HG03066 (cell line): Measurements from ENCODE around the gene SCART1.
"Not testable (repeated sequence)": the region's sequence is repeated elsewhere in the genome, so short reads cannot be mapped to it uniquely, and the experiment has no call there.

Experiments
- ATAC-seq: cut with Tn5 transposase; IDR thresholded peaks from one replicate; pipeline ENCODE4 v1.9.1; 2021; ENCODE audit warnings: low read depth; ENCODE audit not compliant: unreplicated experiment

SCART1 gene

GRCh38 chr10:133453516-133454203, at the start of gene SCART1:
Gene SCART1, plus strand, starts transcription at chr10:133453945. Its CDS starts 53 bp downstream, at chr10:133453998.
- no peak for ATAC-seq

- no peak for ATAC-seq
These were observed 48.5 kb upstream of the SCART1 start for GRCh38 chr10:133405272-133405671.

- no peak for ATAC-seq
These were observed 47.8 kb upstream of the SCART1 start for GRCh38 chr10:133405844-133406527.

- no peak for ATAC-seq
These were observed 42.0 kb upstream of the SCART1 start for GRCh38 chr10:133411523-133412380.

GRCh38 chr10:133412381-133412711, 41.4 kb upstream of the SCART1 start:
- ATAC-seq = no peak

- ATAC-seq = not testable (repeated sequence)
These were observed 39.3 kb upstream of the SCART1 start for GRCh38 chr10:133414401-133414800.

- ATAC-seq = no peak
These were observed 38.0 kb upstream of the SCART1 start for GRCh38 chr10:133415752-133416151.

- no peak for ATAC-seq
These were observed 35.3 kb upstream of the SCART1 start for GRCh38 chr10:133418289-133418993.

- ATAC-seq = no peak
These were observed 34.4 kb upstream of the SCART1 start for GRCh38 chr10:133419211-133419950.

GRCh38 chr10:133420028-133420427, 33.7 kb upstream of the SCART1 start:
- no peak for ATAC-seq

GRCh38 chr10:133420579-133420978, 33.2 kb upstream of the SCART1 start:
- ATAC-seq = no peak

- ATAC-seq = no peak
These were observed 32.2 kb upstream of the SCART1 start for GRCh38 chr10:133421336-133422222.

GRCh38 chr10:133422223-133422806, 31.4 kb upstream of the SCART1 start:
- ATAC-seq = no peak

- ATAC-seq = no peak
These were observed 30.7 kb upstream of the SCART1 start for GRCh38 chr10:133422807-133423771.

- ATAC-seq = not testable (repeated sequence)
These were observed 29.6 kb upstream of the SCART1 start for GRCh38 chr10:133424102-133424501.

- ATAC-seq = not testable (repeated sequence)
These were observed 29.1 kb upstream of the SCART1 start, which contains the start of gene SPRN for GRCh38 chr10:133424601-133425000. Gene SPRN, minus strand, starts transcription at chr10:133424625. Its CDS starts 944 bp downstream, at chr10:133423681.

GRCh38 chr10:133429571-133429970, 24.2 kb upstream of the SCART1 start:
- not testable (repeated sequence) for ATAC-seq
